ENCODE measurements around the gene FAF2.

Gene FAF2, protein sequence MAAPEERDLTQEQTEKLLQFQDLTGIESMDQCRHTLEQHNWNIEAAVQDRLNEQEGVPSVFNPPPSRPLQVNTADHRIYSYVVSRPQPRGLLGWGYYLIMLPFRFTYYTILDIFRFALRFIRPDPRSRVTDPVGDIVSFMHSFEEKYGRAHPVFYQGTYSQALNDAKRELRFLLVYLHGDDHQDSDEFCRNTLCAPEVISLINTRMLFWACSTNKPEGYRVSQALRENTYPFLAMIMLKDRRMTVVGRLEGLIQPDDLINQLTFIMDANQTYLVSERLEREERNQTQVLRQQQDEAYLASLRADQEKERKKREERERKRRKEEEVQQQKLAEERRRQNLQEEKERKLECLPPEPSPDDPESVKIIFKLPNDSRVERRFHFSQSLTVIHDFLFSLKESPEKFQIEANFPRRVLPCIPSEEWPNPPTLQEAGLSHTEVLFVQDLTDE

DNA sequence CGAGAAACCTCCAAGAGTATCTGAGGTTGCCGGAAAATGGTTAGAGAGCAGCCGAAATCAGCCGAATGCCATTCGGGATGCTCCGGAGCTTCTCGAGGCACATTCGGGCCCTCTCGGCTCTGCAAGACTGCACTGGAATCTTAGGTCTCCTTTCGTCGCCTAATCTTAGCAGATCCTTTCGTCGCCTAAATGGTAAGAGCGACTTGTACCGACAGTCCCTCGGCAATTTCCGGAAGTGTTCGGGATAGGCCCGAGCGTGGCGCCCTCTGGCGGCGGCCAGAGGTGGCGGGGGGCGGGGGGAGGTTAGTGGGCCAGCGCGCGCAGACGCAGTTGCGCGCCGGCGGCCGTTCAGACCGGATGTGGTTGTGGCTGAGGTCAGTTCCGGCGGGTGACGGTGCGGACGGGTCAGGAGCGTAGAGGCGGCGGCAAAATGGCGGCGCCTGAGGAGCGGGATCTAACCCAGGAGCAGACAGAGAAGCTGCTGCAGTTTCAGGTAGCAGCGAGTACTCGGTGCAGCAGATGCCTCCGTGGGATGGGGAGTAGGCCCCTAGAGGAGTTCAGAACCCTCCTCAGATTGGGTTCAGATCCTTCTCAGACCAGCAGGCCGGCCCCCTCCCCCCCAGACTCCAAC is at the start of gene FAF2:
Gene FAF2 (plus strand): TSS at position 408 of the 631 bp plus-strand sequence. CDS start 23 bp downstream, at position 431.
- TF ChIP-seq POLR2A (IDR thresholded peaks at IDR 0.05; ENCODE audit: extremely low read depth, insufficient read length) (peak; percentile 67), MYC (IDR thresholded peaks at IDR 0.05; ENCODE audit: low read depth, low read length) (0 out of 2 replicates have a peak, but pooled peaks have one; percentile 14)
- TF ChIP-seq, protein P1, sequence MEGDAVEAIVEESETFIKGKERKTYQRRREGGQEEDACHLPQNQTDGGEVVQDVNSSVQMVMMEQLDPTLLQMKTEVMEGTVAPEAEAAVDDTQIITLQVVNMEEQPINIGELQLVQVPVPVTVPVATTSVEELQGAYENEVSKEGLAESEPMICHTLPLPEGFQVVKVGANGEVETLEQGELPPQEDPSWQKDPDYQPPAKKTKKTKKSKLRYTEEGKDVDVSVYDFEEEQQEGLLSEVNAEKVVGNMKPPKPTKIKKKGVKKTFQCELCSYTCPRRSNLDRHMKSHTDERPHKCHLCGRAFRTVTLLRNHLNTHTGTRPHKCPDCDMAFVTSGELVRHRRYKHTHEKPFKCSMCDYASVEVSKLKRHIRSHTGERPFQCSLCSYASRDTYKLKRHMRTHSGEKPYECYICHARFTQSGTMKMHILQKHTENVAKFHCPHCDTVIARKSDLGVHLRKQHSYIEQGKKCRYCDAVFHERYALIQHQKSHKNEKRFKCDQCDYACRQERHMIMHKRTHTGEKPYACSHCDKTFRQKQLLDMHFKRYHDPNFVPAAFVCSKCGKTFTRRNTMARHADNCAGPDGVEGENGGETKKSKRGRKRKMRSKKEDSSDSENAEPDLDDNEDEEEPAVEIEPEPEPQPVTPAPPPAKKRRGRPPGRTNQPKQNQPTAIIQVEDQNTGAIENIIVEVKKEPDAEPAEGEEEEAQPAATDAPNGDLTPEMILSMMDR (IDR thresholded peaks at IDR 0.05; ENCODE audit: low read depth, low read length) = peak; percentile 81
- TF ChIP-seq, protein P2, sequence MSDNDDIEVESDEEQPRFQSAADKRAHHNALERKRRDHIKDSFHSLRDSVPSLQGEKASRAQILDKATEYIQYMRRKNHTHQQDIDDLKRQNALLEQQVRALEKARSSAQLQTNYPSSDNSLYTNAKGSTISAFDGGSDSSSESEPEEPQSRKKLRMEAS (IDR thresholded peaks at IDR 0.05; ENCODE audit: low read depth, low read length) = 0 out of 2 replicates have a peak, but pooled peaks have one; percentile 0
- DNase-seq (ENCODE audit: low read depth) = peak; percentile 98
- H3K4me3 ChIP-seq (ENCODE audit: low read depth, low read length) = peak within 1 kb of the TSS; percentile 95

DNA sequence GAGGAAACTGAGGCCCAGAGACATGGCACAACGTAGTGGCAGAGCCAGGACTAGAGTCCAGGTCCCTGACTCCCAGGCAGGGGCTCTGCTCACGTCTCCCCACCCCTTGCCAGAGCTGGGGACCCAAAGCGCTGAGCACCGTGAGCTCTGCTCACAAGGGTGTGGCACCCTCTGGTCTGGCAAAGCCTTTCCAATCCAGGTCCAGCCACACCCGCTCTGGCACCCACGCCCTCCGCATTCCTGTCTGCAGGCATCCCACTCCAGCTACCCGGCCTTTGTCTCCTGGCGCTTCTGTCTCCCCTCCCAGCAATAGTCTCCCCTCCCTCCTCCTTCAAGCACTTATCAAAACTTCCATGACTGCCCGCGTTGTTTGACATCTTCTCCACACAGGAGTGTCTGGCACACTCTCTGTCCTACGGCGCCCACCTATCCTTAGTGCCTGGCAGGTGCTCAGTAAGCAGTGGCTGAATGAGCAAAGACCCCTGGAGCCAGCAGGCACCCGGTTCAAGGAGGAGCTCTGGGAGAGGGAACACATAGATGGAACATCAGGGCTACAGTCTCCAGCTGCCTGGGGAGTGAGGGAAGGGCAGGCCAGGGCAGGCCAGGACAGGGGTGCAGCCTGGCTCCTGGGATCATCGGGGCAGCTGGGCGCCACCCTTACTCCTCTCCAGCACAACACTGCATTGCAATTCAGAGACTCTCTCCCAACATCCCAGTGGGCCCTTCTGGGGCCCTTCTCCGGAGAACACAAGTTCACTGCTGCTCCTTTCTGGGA is 47.6 kb upstream of the FAF2 start:
- TF ChIP-seq, protein P1 (IDR thresholded peaks at IDR 0.05; ENCODE audit: low read depth, low read length) = no peak
- TF ChIP-seq POLR2A (IDR thresholded peaks at IDR 0.05; ENCODE audit: extremely low read depth, insufficient read length) = no peak
- no peak for TF ChIP-seq MYC (IDR thresholded peaks at IDR 0.05; ENCODE audit: low read depth, low read length)
- TF ChIP-seq, protein P2 (IDR thresholded peaks at IDR 0.05; ENCODE audit: low read depth, low read length) = no peak
- no peak overlapping the region for H3K4me3 ChIP-seq (ENCODE audit: low read depth, low read length)
- DNase-seq (ENCODE audit: low read depth) = no peak

DNA sequence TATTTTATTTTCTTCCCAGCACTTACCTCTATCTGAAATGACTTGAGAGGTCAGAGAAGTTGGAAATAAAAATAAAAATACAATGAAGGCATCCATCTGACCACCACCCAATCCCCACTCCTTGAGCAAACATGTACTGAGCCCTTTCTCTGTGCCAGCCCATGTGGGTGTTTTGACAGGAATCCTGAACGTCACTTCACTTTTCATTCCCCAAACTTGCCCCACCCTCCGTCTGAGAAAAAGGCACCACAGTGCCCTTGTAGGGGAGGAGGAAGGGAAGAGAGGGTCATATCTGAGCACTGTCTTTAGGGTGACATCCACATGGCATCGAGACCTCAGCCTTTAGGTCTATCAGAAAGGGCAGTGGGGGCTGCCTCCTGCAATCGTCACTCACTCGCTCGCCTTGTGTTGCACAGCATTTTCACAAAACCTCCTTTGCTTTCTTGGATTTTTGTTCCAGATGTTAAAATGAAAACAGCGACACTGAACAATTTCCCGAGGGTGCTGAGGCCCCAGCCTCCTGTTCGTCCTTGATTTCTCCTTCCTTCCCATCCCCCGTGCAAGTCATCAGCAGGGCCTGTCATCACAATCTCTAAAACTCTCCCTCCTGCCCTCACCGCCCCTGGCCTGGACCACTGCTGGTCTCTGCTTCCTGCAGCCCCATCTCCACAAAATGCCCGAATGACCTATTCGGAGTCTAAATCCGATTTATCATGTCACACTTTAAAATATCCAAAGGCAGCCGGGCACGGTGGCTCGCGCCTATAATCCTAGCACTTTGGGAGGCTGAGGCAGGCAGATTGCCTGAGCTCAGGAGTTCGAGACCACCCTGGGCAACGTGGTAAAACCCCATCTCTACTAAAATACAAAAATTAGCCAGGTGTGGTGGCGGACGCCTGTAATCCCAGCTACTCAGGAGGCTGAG is 46.6 kb upstream of the FAF2 start:
- DNase-seq (ENCODE audit: low read depth) = no peak
- H3K4me3 ChIP-seq (ENCODE audit: low read depth, low read length) = no peak overlapping the region
- TF ChIP-seq, protein P1 (IDR thresholded peaks at IDR 0.05; ENCODE audit: low read depth, low read length) = no peak
- TF ChIP-seq, protein P2 (IDR thresholded peaks at IDR 0.05; ENCODE audit: low read depth, low read length) = no peak
- no peak for TF ChIP-seq POLR2A (IDR thresholded peaks at IDR 0.05; ENCODE audit: extremely low read depth, insufficient read length)
- TF ChIP-seq MYC (IDR thresholded peaks at IDR 0.05; ENCODE audit: low read depth, low read length) = no peak

DNA sequence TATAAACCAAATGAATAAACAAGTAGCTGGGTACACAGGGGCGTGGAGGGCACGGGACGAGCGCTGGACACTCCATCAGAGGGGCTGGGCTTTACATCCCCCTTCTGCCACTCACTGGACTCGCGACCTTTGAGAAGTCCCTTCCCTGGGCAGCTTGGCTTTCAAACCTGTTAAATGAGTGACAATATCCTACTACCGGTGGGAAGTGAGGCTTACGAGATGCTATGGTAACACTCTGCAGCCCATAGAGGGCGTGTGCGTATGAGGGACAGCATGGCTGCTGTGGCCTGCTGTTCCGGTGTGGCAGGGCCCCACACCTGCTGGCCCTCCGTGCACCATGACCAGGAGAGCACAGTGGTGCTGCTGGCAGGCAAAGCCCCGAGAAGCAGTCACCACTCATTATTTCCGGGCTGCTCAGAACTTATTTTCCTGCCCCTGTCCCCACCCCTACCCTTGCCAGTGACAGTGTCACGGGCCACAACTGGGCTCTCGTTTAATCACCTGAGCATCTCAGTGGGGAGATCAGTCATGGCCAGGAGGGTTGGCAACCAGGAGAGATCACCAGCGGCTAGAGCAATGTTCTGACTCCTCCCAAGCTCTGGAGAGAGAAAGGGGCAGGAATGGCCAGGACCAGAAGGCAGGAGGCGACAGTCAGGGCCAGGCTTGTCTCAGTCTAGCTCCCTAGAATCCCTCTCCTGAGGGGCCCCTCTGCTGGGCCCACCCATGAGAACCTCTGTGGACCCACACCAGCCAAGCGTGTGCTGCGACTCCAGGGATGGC is 42.3 kb upstream of the FAF2 start:
- H3K4me3 ChIP-seq (ENCODE audit: low read depth, low read length) = no peak overlapping the region
- DNase-seq (ENCODE audit: low read depth) = no peak
- TF ChIP-seq MYC (IDR thresholded peaks at IDR 0.05; ENCODE audit: low read depth, low read length) = no peak
- TF ChIP-seq, protein P2 (IDR thresholded peaks at IDR 0.05; ENCODE audit: low read depth, low read length) = no peak
- TF ChIP-seq, protein P1 (IDR thresholded peaks at IDR 0.05; ENCODE audit: low read depth, low read length) = peak; percentile 20
